HEK293 (cell line): ENCODE measurements around the gene ROBO1.
A peak's percentile ranks its signal among the peaks of the same experiment; 100 is the strongest.

Experiments
- CTCF ChIA-PET: fragments of 350-600 bp; formaldehyde crosslinking; extraction: SDS; loops from one replicate; lab custom pipeline; 2021; ENCODE audit warnings: antibody characterized with exemption; lab: Yijun Ruan, JAX
- POLR2A ChIA-PET: fragments of 300-600 bp; formaldehyde crosslinking; extraction: SDS; loops from one replicate; lab custom pipeline; 2020; ENCODE audit warnings: antibody characterized with exemption, inconsistent platforms; lab: Yijun Ruan, JAX
- H3K27ac ChIP-seq: fragments of 200-500 bp; sonication (Bioruptor generic); 2 replicates; pipeline ENCODE4 v1.5.1; 2014; ENCODE audit warnings: low read depth, low read length, control low read depth, inconsistent platforms; ENCODE audit errors: extremely low read depth
- H3K36me3 ChIP-seq, 2 experiments: fragments of 200-500 bp in 1 of 2; sonication (Bioruptor generic) in 1 of 2; 1 replicate in 1 of 2; 2 replicates in 1 of 2; pipeline ENCODE4 v1.5.1; 2014 to 2017; ENCODE audit warnings: inconsistent platforms in 2 of 2, low read length in 2 of 2; ENCODE audit not compliant: control insufficient read depth in 2 of 2, insufficient read depth in 1 of 2
- H3K4me1 ChIP-seq: fragments of 200-500 bp; sonication (Bioruptor generic); 2 replicates; pipeline ENCODE4 v1.5.1; 2014; ENCODE audit warnings: mild to moderate bottlenecking, low read length, inconsistent platforms; ENCODE audit not compliant: control insufficient read depth, insufficient read depth
- H3K4me3 ChIP-seq: 2 replicates; pipeline ENCODE4 v1.5.1; 2011; ENCODE audit warnings: low read depth, mild to moderate bottlenecking, control low read depth, low read length, moderate library complexity
- H3K9me3 ChIP-seq: fragments of 200-500 bp; sonication (Bioruptor generic); 2 replicates; pipeline ENCODE4 v1.5.1; 2014; ENCODE audit warnings: low read depth, low read length, inconsistent platforms; ENCODE audit not compliant: control insufficient read depth, insufficient read depth
- FEZF1 ChIP-seq: fragments of 450-650 bp; formaldehyde crosslinking; IDR thresholded peaks from 2 replicates; pipeline ENCODE4 v1.5.1; 2016; ENCODE audit warnings: missing biosample characterization, missing genetic modification characterization
- HIC1 ChIP-seq: fragments of 450-650 bp; formaldehyde crosslinking; IDR thresholded peaks from 2 replicates; pipeline ENCODE4 v1.5.1; 2016; ENCODE audit warnings: missing biosample characterization, missing genetic modification characterization
- KLF7 ChIP-seq: fragments of 450-650 bp; formaldehyde crosslinking; IDR thresholded peaks from 2 replicates; pipeline ENCODE4 v1.5.1; 2016; ENCODE audit warnings: missing biosample characterization, missing genetic modification characterization, borderline replicate concordance
- PRDM1 ChIP-seq: fragments of 450-650 bp; formaldehyde crosslinking; IDR thresholded peaks from 2 replicates; pipeline ENCODE4; 2016; ENCODE audit warnings: missing biosample characterization, missing genetic modification characterization
- PRDM6 ChIP-seq: fragments of 450-650 bp; formaldehyde crosslinking; IDR thresholded peaks from 2 replicates; pipeline ENCODE4 v1.5.1; 2017; ENCODE audit warnings: missing biosample characterization, missing genetic modification characterization
- ZNF138 ChIP-seq: fragments of 450-650 bp; formaldehyde crosslinking; IDR thresholded peaks from 2 replicates; pipeline ENCODE4 v1.5.1; 2016; ENCODE audit warnings: missing biosample characterization, missing genetic modification characterization, borderline replicate concordance
- ZNF18 ChIP-seq: fragments of 450-650 bp; formaldehyde crosslinking; IDR thresholded peaks from 2 replicates; pipeline ENCODE4 v1.5.1; 2016; ENCODE audit warnings: missing biosample characterization, missing genetic modification characterization
- ZNF211 ChIP-seq: fragments of 450-650 bp; formaldehyde crosslinking; IDR thresholded peaks from 2 replicates; pipeline ENCODE4 v1.5.1; 2016; ENCODE audit warnings: low read depth, missing biosample characterization, missing genetic modification characterization
- ZNF239 ChIP-seq: fragments of 450-650 bp; formaldehyde crosslinking; IDR thresholded peaks from 2 replicates; pipeline ENCODE4 v1.5.1; 2016; ENCODE audit warnings: missing biosample characterization, missing genetic modification characterization
- ZNF274 ChIP-seq, 2 experiments: fragments of 200-500 bp in 1 of 2; fragments of 450-650 bp in 1 of 2; sonication (Bioruptor generic) in 1 of 2; formaldehyde crosslinking in 1 of 2; IDR thresholded peaks; 2 replicates each; pipeline versions ENCODE4 v1.5.1 to v1.6.1; 2014 to 2016; ENCODE audit warnings: borderline replicate concordance in 1 of 2, inconsistent platforms in 1 of 2, low read length in 1 of 2, missing biosample characterization in 1 of 2, missing genetic modification characterization in 1 of 2
- ZNF292 ChIP-seq: fragments of 450-650 bp; formaldehyde crosslinking; IDR thresholded peaks from 2 replicates; pipeline ENCODE4 v1.5.1; 2016; ENCODE audit warnings: low read depth, missing biosample characterization, missing genetic modification characterization, borderline replicate concordance
- ZNF324 ChIP-seq: fragments of 450-650 bp; formaldehyde crosslinking; IDR thresholded peaks from 2 replicates; pipeline ENCODE4 v1.5.1; 2016; ENCODE audit warnings: missing biosample characterization, missing genetic modification characterization
- ZNF350 ChIP-seq: fragments of 450-650 bp; formaldehyde crosslinking; IDR thresholded peaks from 2 replicates; pipeline ENCODE4 v1.5.0; 2017; ENCODE audit warnings: missing biosample characterization, mild to moderate bottlenecking, missing genetic modification characterization
- ZNF354C ChIP-seq: fragments of 450-650 bp; formaldehyde crosslinking; IDR thresholded peaks from 2 replicates; pipeline ENCODE4 v1.5.1; 2016; ENCODE audit warnings: missing biosample characterization, missing genetic modification characterization, low read depth, borderline replicate concordance
- ZNF366 ChIP-seq: fragments of 450-650 bp; formaldehyde crosslinking; conservative IDR thresholded peaks from 2 replicates; pipeline ENCODE4 v1.5.1; 2016; ENCODE audit warnings: missing biosample characterization, missing genetic modification characterization
- ZNF404 ChIP-seq: fragments of 450-650 bp; formaldehyde crosslinking; IDR thresholded peaks from 2 replicates; pipeline ENCODE4 v1.5.1; 2017; ENCODE audit warnings: missing biosample characterization, missing genetic modification characterization
- ZNF449 ChIP-seq: fragments of 450-650 bp; formaldehyde crosslinking; IDR thresholded peaks from 2 replicates; pipeline ENCODE4 v1.5.1; 2017; ENCODE audit warnings: missing biosample characterization, mild to moderate bottlenecking, missing genetic modification characterization, moderate library complexity
- ZNF555 ChIP-seq: fragments of 450-650 bp; formaldehyde crosslinking; conservative IDR thresholded peaks from 2 replicates; pipeline ENCODE4 v1.5.1; 2017; ENCODE audit warnings: missing biosample characterization, mild to moderate bottlenecking, missing genetic modification characterization, inconsistent platforms
- ZNF571 ChIP-seq: fragments of 450-650 bp; formaldehyde crosslinking; IDR thresholded peaks from 2 replicates; pipeline ENCODE4 v1.5.0; 2017; ENCODE audit warnings: missing biosample characterization, missing genetic modification characterization
- ZNF600 ChIP-seq: fragments of 450-650 bp; formaldehyde crosslinking; IDR thresholded peaks from 2 replicates; pipeline ENCODE4 v1.5.1; 2016; ENCODE audit warnings: missing biosample characterization, missing genetic modification characterization
- ZNF624 ChIP-seq: fragments of 450-650 bp; formaldehyde crosslinking; IDR thresholded peaks from 2 replicates; pipeline ENCODE4 v1.5.1; 2017; ENCODE audit warnings: missing biosample characterization, missing genetic modification characterization
- ZNF654 ChIP-seq: fragments of 450-650 bp; formaldehyde crosslinking; IDR thresholded peaks from 2 replicates; pipeline ENCODE4 v1.5.1; 2016; ENCODE audit warnings: low read depth, missing biosample characterization, missing genetic modification characterization
- ZNF664 ChIP-seq: fragments of 450-650 bp; formaldehyde crosslinking; IDR thresholded peaks from 2 replicates; pipeline ENCODE4 v1.5.1; 2016; ENCODE audit warnings: missing biosample characterization, missing genetic modification characterization
- ZNF701 ChIP-seq: fragments of 450-650 bp; formaldehyde crosslinking; IDR thresholded peaks from 2 replicates; pipeline ENCODE4 v1.5.1; 2016; ENCODE audit warnings: missing biosample characterization, missing genetic modification characterization
- ZSCAN30 ChIP-seq: fragments of 450-650 bp; IDR thresholded peaks from 2 replicates; pipeline ENCODE4 v1.5.1; 2018; ENCODE audit warnings: missing biosample characterization, mild to moderate bottlenecking, missing genetic modification characterization, moderate library complexity
- ZXDB ChIP-seq: fragments of 450-650 bp; formaldehyde crosslinking; IDR thresholded peaks from 2 replicates; pipeline ENCODE4 v1.5.1; 2016; ENCODE audit warnings: missing biosample characterization, missing genetic modification characterization

ROBO1 gene

DNA sequence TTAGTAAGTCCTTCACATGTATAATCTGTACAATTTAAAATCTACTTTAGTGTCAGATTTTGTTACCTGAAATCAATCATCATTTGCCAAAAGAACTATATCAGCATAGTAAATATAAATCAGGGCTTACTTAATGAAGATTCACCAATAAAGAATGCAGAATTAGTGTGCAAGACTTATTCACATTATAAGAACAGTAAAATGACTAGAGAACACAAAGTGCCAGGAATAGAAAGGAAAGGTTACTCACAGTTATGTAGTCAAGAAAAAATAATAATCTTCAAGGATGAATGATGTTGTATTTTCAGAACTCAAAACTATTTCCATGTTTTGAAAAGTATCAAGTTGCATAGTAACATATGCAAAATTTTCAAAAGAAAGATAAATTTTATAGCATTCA lies 891.9 kb downstream of the ROBO1 start (continued):
- TF ChIP-seq ZNF571 (tag by site-specific recombination) (no peak), ZNF404 (tag by site-specific recombination) (no peak), PRDM6 (tag by site-specific recombination) (no peak), ZNF18 (no peak), ZNF324 (tag by site-specific recombination) (no peak)

GRCh38 chr3:78875436-78875835 lies 892.4 kb downstream of the ROBO1 start:
- Histone ChIP-seq H3K9me3 (no peaks in the 10 kb centered on the region), H3K27ac (no peak overlapping the region), H3K36me3 (no peaks in the 10 kb centered on the region), H3K4me3 (no peak overlapping the region), H3K4me1 (peaks cover 9% of the 10 kb centered on the region)
- no peak for TF ChIP-seq ZNF449 (tag by site-specific recombination)
- TF ChIP-seq ZSCAN30 (tag by site-specific recombination) = no peak
- no peak for TF ChIP-seq ZNF354C
- ChIA-PET POLR2A (no interaction called here), CTCF (no interaction called here)

- no peaks in the 10 kb centered on the region for H3K36me3 ChIP-seq
- H3K27ac ChIP-seq = no peak overlapping the region
- TF ChIP-seq ZNF555 (tag by site-specific recombination) = no peak
- TF ChIP-seq ZNF211 (tag by site-specific recombination) = no peak
- TF ChIP-seq PRDM1 = no peak
- no peak for TF ChIP-seq ZNF654 (tag by site-specific recombination)
- no peak for TF ChIP-seq ZNF701 (tag by site-specific recombination)
- TF ChIP-seq ZNF239 = no peak
- no peak for TF ChIP-seq KLF7
- no peak overlapping the region for H3K4me3 ChIP-seq
- ChIA-PET POLR2A (no interaction called here), CTCF (no interaction called here)
- peaks cover 5% of the 10 kb centered on the region; the same call in 1 of the 2 replicates for H3K4me1 ChIP-seq
- H3K9me3 ChIP-seq = no peaks in the 10 kb centered on the region
Measured at GRCh38 chr3:78873641-78874040, 894.2 kb downstream of the ROBO1 start.

DNA sequence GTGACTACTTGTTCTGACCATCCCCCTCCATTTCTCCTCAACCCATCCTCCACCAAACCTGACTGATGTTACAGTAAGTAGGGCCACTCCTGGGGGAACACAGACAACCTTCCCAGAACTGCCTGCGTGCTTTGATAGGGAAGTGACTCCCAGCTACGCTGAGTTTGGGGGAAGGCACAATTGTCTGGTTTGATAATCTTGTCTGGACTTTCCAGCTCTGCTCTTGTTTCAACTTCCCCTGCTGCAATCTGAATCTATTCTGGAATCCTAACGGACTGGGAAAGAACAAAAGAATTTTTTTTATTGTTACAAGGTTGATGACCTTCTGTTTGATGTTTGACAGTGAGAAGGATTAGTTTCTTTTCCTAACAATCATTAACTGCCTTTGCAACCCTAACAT lies 895.6 kb downstream of the ROBO1 start:
- POLR2A ChIA-PET = no interaction called here
- peaks cover 8% of the 10 kb centered on the region; the same call in 1 of the 2 replicates for H3K4me1 ChIP-seq
- no peak overlapping the region for H3K4me3 ChIP-seq
- CTCF ChIA-PET = no interaction called here
- H3K36me3 ChIP-seq = no peaks in the 10 kb centered on the region
- no peak overlapping the region for H3K27ac ChIP-seq
- no peaks in the 10 kb centered on the region for H3K9me3 ChIP-seq
- TF ChIP-seq ZNF366 (tag by site-specific recombination) (no peak), ZNF600 (0 out of 2 replicates have a peak, but pooled peaks have one; percentile 9), ZNF624 (tag by site-specific recombination) (no peak), ZNF350 (tag by site-specific recombination) (no peak), ZXDB (tag by site-specific recombination) (no peak), ZNF664 (tag by site-specific recombination) (no peak), ZNF292 (no peak), ZNF138 (no peak), FEZF1 (tag by site-specific recombination) (0 out of 2 replicates have a peak, but pooled peaks have one; percentile 7), ZNF274 (IDR thresholded peaks at IDR 0.05; ENCODE audit: low read length) (no peak), ZNF274 (tag by site-specific recombination; IDR thresholded peaks at IDR 0.05; ENCODE audit: borderline replicate concordance) (no peak), HIC1 (tag by site-specific recombination) (no peak)
